Effector memory CD8-positive, alpha-beta T cell (primary cell): Measurements from ENCODE around the gene FNDC4.
A peak's percentile ranks its signal among the peaks of the same experiment; 100 is the strongest.
"Not testable (repeated sequence)": the region's sequence is repeated elsewhere in the genome, so short reads cannot be mapped to it uniquely, and the experiment has no call there.

Experiments
- ATAC-seq: fragments of 150-1000 bp; cut with Tn5 transposase; replicated peaks from 2 replicates; pipeline ENCODE4 v1.10.0; 2021; ENCODE audit warnings: mild to moderate bottlenecking, moderate library complexity
- DNase-seq, 3 experiments: peaks; one replicate each; pipeline ENCODE4 v3.0.0; 2021
- H3K27ac Mint-ChIP-seq, 2 donors: one replicate each; pipeline ENCODE4 v1.8.0; 2022; ENCODE audit warnings: mild to moderate bottlenecking in 2 of 2, mixed read lengths in 2 of 2, moderate library complexity in 2 of 2
- H3K27me3 Mint-ChIP-seq, 2 donors: one replicate each; pipeline ENCODE4 v1.8.0; 2022; ENCODE audit warnings: mixed read lengths in 2 of 2
- H3K36me3 Mint-ChIP-seq: one replicate; pipeline ENCODE4 v1.8.0; 2022; ENCODE audit warnings: mild to moderate bottlenecking, moderate library complexity, mixed read lengths; ENCODE audit not compliant: insufficient read depth
- H3K4me1 Mint-ChIP-seq, 2 donors: one replicate each; pipeline ENCODE4 v1.8.0; 2022; ENCODE audit warnings: low read depth in 2 of 2, mixed read lengths in 2 of 2
- H3K4me3 Mint-ChIP-seq, 2 donors: one replicate each; pipeline ENCODE4 v1.8.0; 2022; ENCODE audit warnings: mild to moderate bottlenecking in 2 of 2, mixed read lengths in 2 of 2, moderate library complexity in 2 of 2
- H3K9me3 Mint-ChIP-seq, 2 donors: one replicate each; pipeline ENCODE4 v1.8.0; 2022; ENCODE audit warnings: mixed read lengths in 2 of 2
- total RNA-seq, 9 experiments: gene quantifications; one replicate each; lab custom pipeline; 2026; lab: John Stamatoyannopoulos, UW

The FNDC4 gene
- total RNA-seq: 0 to 2.0 (median 0.06) reads per million in 9 experiments

GRCh38 chr2:27494944-27495554, at the start of gene FNDC4:
FNDC4 (minus strand) TSS chr2:27495200; CDS start chr2:27494679, 521 bp downstream.
- H3K4me3 Mint-ChIP-seq: peak within 1 kb of the TSS; percentile 84 to 91
- no peaks in the 10 kb centered on the region for H3K9me3 Mint-ChIP-seq
- ATAC-seq: peak; percentile 75
- peak in 1 of 3 experiments; percentile 20 for DNase-seq
- H3K36me3 Mint-ChIP-seq: no peaks in the 10 kb centered on the region
- peak within 1 kb of the TSS in 1 of 2 donors; percentile 89 for H3K27ac Mint-ChIP-seq
- peaks cover 51 to 66% of the 10 kb centered on the region in 2 donors for H3K27me3 Mint-ChIP-seq
- peaks cover 9 to 14% of the 10 kb centered on the region in 2 donors for H3K4me1 Mint-ChIP-seq

GRCh38 chr2:27544143-27544821, 49.3 kb upstream of the FNDC4 start:
- no peak for DNase-seq
- Mint-ChIP-seq H3K27ac (no peak overlapping the region), H3K9me3 (no peaks in the 10 kb centered on the region), H3K36me3 (no peaks in the 10 kb centered on the region), H3K4me3 (no peak overlapping the region), H3K27me3 (no peaks in the 10 kb centered on the region), H3K4me1 (no peaks in the 10 kb centered on the region)
- no peak for ATAC-seq

- H3K4me1 Mint-ChIP-seq, H3K9me3 Mint-ChIP-seq, DNase-seq, ATAC-seq, H3K27ac Mint-ChIP-seq, H3K36me3 Mint-ChIP-seq, H3K4me3 Mint-ChIP-seq: not testable (repeated sequence)
- H3K27me3 Mint-ChIP-seq: peaks cover 12 to 20% of the 10 kb centered on the region in 2 donors
These were observed 44.6 kb upstream of the FNDC4 start for GRCh38 chr2:27539649-27540048.

- H3K27me3 Mint-ChIP-seq: peaks cover 12 to 23% of the 10 kb centered on the region in 2 donors
- H3K27ac Mint-ChIP-seq, H3K9me3 Mint-ChIP-seq, ATAC-seq, DNase-seq, H3K36me3 Mint-ChIP-seq, H3K4me3 Mint-ChIP-seq, H3K4me1 Mint-ChIP-seq: not testable (repeated sequence)
These were observed 43.9 kb upstream of the FNDC4 start for GRCh38 chr2:27538839-27539450.

- DNase-seq: no peak
- no peak overlapping the region for H3K27ac Mint-ChIP-seq
These were observed 42.3 kb upstream of the FNDC4 start for GRCh38 chr2:27537287-27537686.

GRCh38 chr2:27531983-27532382, 37.0 kb upstream of the FNDC4 start:
- ATAC-seq (no peak), DNase-seq (no peak)
- Mint-ChIP-seq H3K4me1 (no peaks in the 10 kb centered on the region), H3K9me3 (no peaks in the 10 kb centered on the region), H3K4me3 (no peak overlapping the region), H3K36me3 (no peaks in the 10 kb centered on the region), H3K27me3 (peaks cover 23 to 24% of the 10 kb centered on the region in 2 donors), H3K27ac (no peak overlapping the region)

More at GRCh38 chr2:27537287-27537686, 42.3 kb upstream of the FNDC4 start:
- ATAC-seq: no peak
- H3K4me1 Mint-ChIP-seq: no peaks in the 10 kb centered on the region
- H3K36me3 Mint-ChIP-seq: no peaks in the 10 kb centered on the region
- peaks cover 12 to 23% of the 10 kb centered on the region in 2 donors for H3K27me3 Mint-ChIP-seq
- no peaks in the 10 kb centered on the region for H3K9me3 Mint-ChIP-seq
- no peak overlapping the region for H3K4me3 Mint-ChIP-seq

GRCh38 chr2:27527182-27527581, 32.2 kb upstream of the FNDC4 start:
- Mint-ChIP-seq H3K4me1 (no peaks in the 10 kb centered on the region), H3K4me3 (no peak overlapping the region), H3K9me3 (no peaks in the 10 kb centered on the region), H3K36me3 (no peaks in the 10 kb centered on the region), H3K27ac (no peak overlapping the region), H3K27me3 (peaks cover 62 to 64% of the 10 kb centered on the region in 2 donors)
- no peak for DNase-seq
- no peak for ATAC-seq

- Mint-ChIP-seq H3K4me1 (no peaks in the 10 kb centered on the region), H3K36me3 (no peaks in the 10 kb centered on the region), H3K4me3 (no peak overlapping the region), H3K9me3 (no peaks in the 10 kb centered on the region), H3K27ac (no peak overlapping the region), H3K27me3 (peaks cover 68 to 90% of the 10 kb centered on the region in 2 donors)
- no peak for DNase-seq
- ATAC-seq: no peak
These were observed 27.5 kb upstream of the FNDC4 start for GRCh38 chr2:27522400-27522945.

GRCh38 chr2:27520316-27520715, 25.3 kb upstream of the FNDC4 start:
- ATAC-seq: no peak
- Mint-ChIP-seq H3K36me3 (no peaks in the 10 kb centered on the region), H3K4me1 (no peaks in the 10 kb centered on the region), H3K9me3 (no peaks in the 10 kb centered on the region), H3K4me3 (no peak overlapping the region), H3K27ac (no peak overlapping the region), H3K27me3 (peaks cover 57 to 76% of the 10 kb centered on the region in 2 donors)
- DNase-seq: no peak

- Mint-ChIP-seq H3K27me3 (peaks cover 51 to 63% of the 10 kb centered on the region in 2 donors), H3K4me1 (no peaks in the 10 kb centered on the region), H3K4me3 (no peak overlapping the region), H3K36me3 (no peaks in the 10 kb centered on the region), H3K27ac (no peak overlapping the region), H3K9me3 (no peaks in the 10 kb centered on the region)
- DNase-seq: no peak
- no peak for ATAC-seq
These were observed 23.7 kb upstream of the FNDC4 start for GRCh38 chr2:27518782-27519113.

GRCh38 chr2:27518113-27518781, 23.2 kb upstream of the FNDC4 start:
- DNase-seq (no peak), ATAC-seq (no peak)
- Mint-ChIP-seq H3K4me1 (no peaks in the 10 kb centered on the region), H3K27me3 (peaks cover 46 to 63% of the 10 kb centered on the region in 2 donors), H3K27ac (no peak overlapping the region), H3K4me3 (no peak overlapping the region), H3K36me3 (no peaks in the 10 kb centered on the region), H3K9me3 (no peaks in the 10 kb centered on the region)

GRCh38 chr2:27509326-27509725, 14.3 kb upstream of the FNDC4 start:
- Mint-ChIP-seq H3K27ac (no peak overlapping the region), H3K27me3 (peaks cover 10 to 37% of the 10 kb centered on the region in 2 donors), H3K36me3 (no peaks in the 10 kb centered on the region), H3K4me1 (no peaks in the 10 kb centered on the region), H3K4me3 (no peak overlapping the region), H3K9me3 (no peaks in the 10 kb centered on the region)
- ATAC-seq (no peak), DNase-seq (no peak)

GRCh38 chr2:27507293-27507692, 12.3 kb upstream of the FNDC4 start:
- ATAC-seq (no peak), DNase-seq (no peak)
- no peak overlapping the region for H3K27ac Mint-ChIP-seq
- H3K36me3 Mint-ChIP-seq: no peaks in the 10 kb centered on the region
- H3K4me1 Mint-ChIP-seq: no peaks in the 10 kb centered on the region
- no peaks in the 10 kb centered on the region for H3K9me3 Mint-ChIP-seq
- H3K27me3 Mint-ChIP-seq: peaks cover 5 to 23% of the 10 kb centered on the region in 2 donors
- no peak overlapping the region for H3K4me3 Mint-ChIP-seq
